Activated B cell treated with CpG ODN at 0.5 μM for 24 hours (primary cell): ENCODE measurements around the gene ATP10B. TPM values are rescaled to one million over a fixed set of nuclear protein-coding genes. Genes with fewer than 3 reads are reported as not detected.

ENCODE experiments used
- ATAC-seq: fragments of 200-7000 bp; cut with Tn5 transposase; one replicate; pipeline ENCODE4 v1.10.0; 2021; ENCODE audit warnings: low read depth, mild to moderate bottlenecking, moderate library complexity
- CTCF ChIA-PET: fragments of 350-600 bp; sonication (Branson Sonifier 250); formaldehyde crosslinking; loops from one replicate; lab custom pipeline; 2021; ENCODE audit warnings: antibody characterized with exemption; lab: Charles Lee
- POLR2A ChIA-PET: fragments of 350-600 bp; sonication (Branson Sonifier 250); formaldehyde crosslinking; loops from one replicate; lab custom pipeline; 2021; ENCODE audit warnings: antibody characterized with exemption; lab: Charles Lee
- DNase-seq: peaks from one replicate; pipeline ENCODE4 v3.0.0; 2022
- H3K27ac Mint-ChIP-seq: one replicate; pipeline ENCODE4 v1.8.0; 2020; ENCODE audit warnings: mixed read lengths
- H3K27me3 Mint-ChIP-seq: one replicate; pipeline ENCODE4 v1.8.0; 2021; ENCODE audit warnings: mixed read lengths
- H3K36me3 Mint-ChIP-seq: one replicate; pipeline ENCODE4 v1.8.0; 2021; ENCODE audit warnings: low read depth, mixed read lengths
- H3K4me1 Mint-ChIP-seq: one replicate; pipeline ENCODE4 v1.8.0; 2021; ENCODE audit warnings: mixed read lengths
- H3K4me3 Mint-ChIP-seq: one replicate; pipeline ENCODE4 v1.8.0; 2020; ENCODE audit warnings: mild to moderate bottlenecking, mixed read lengths
- H3K9me3 Mint-ChIP-seq: one replicate; pipeline ENCODE4 v1.8.0; 2020; ENCODE audit warnings: mixed read lengths
- intact Hi-C: fragments of 100-400 bp; cut with micrococcal nuclease; formaldehyde crosslinking; loops from one replicate; pipeline ENCODE4 v1.15.1; 2024
- total RNA-seq: library from RNA; stranded (reverse); gene quantifications from 2 replicates; pipeline ENCODE4 v1.2.3, GENCODE V29; 2022
- TF ChIP-seq, protein P1 (sequence below): fragments of 200-600 bp; IDR thresholded peaks from one replicate; pipeline ENCODE4 v1.8.0; 2022; ENCODE audit warnings: antibody characterized with exemption, mild to moderate bottlenecking

The ATP10B gene
- total RNA-seq, 1 donor from 2014 or later = not detected

DNA sequence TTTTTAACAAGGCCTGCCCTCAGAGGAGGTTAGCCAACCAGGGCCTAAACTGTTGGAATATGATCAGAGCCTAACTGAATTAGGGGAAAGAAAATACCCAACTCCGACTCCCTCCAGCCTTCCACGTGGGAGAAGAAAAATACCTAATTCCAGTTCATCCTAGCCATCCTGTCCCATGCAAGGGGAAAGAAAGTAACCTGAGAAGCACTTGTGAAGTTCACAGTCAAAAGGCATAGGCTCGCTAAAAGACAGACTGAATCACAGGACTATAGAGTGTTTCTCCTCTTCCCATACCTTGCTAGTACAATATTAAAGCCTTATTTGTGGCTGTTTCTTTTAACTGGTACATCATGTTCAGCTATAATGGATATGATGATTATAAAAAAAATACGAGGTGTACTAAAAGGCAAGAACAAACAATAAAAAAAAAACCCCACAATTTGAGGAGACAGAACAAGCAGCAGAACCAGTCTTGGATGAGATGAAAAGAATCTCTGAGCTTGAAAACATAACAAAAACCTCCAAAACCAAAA, 18.0 kb upstream of the ATP10B start:
- H3K9me3 Mint-ChIP-seq = peaks cover 2% of the 10 kb centered on the region
- intact Hi-C loops = no loop called here
- CTCF ChIA-PET = no interaction called here
- DNase-seq (no peak), ATAC-seq (no peak)
- H3K27me3 Mint-ChIP-seq = peaks cover 8% of the 10 kb centered on the region
- no peak overlapping the region for H3K27ac Mint-ChIP-seq
- TF ChIP-seq, protein P1, sequence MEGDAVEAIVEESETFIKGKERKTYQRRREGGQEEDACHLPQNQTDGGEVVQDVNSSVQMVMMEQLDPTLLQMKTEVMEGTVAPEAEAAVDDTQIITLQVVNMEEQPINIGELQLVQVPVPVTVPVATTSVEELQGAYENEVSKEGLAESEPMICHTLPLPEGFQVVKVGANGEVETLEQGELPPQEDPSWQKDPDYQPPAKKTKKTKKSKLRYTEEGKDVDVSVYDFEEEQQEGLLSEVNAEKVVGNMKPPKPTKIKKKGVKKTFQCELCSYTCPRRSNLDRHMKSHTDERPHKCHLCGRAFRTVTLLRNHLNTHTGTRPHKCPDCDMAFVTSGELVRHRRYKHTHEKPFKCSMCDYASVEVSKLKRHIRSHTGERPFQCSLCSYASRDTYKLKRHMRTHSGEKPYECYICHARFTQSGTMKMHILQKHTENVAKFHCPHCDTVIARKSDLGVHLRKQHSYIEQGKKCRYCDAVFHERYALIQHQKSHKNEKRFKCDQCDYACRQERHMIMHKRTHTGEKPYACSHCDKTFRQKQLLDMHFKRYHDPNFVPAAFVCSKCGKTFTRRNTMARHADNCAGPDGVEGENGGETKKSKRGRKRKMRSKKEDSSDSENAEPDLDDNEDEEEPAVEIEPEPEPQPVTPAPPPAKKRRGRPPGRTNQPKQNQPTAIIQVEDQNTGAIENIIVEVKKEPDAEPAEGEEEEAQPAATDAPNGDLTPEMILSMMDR = no peak
- POLR2A ChIA-PET = no interaction called here
- no peaks in the 10 kb centered on the region for H3K36me3 Mint-ChIP-seq
- H3K4me3 Mint-ChIP-seq = no peak overlapping the region
- no peaks in the 10 kb centered on the region for H3K4me1 Mint-ChIP-seq

DNA sequence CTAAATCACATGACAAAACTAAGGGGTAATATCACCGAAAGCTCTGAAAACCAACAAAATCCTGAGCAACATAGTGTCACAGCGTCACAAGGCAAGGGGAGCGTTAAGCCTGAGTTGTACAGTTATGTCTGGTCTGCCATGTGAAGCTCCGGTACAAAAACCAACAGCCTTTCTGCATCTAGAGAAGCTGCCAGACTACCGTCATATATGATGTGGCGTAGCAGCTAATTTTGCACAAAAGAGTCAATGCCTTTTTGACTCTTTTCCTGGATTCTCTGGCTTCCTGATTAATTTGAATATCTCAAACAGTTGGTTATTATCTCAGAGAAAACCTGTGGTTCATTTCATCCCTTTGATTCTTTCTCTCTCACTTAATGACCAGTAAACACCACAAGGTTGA, 16.0 kb upstream of the ATP10B start:
- intact Hi-C loops = no loop called here
- no peak for DNase-seq

DNA sequence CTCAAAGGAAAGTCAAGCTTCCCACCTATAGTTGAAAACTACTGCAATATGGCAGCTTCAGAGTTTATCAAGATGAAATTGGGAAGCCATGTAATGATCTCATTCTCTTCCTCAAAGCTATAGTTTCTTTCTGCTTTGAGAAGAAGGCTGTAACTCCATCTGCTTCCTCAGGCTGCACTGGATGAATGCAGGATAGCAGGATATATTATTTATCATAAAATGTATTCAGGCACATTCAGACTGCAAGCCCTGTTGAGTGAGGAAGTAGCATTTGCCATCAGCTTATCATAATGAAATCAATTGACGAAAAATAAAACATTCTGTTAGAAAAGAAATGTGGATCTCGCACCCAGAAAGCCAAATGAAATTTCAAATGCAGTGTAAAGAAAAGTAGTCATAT, 560 bp downstream of the ATP10B start:
- DNase-seq (no peak), ATAC-seq (no peak)
- intact Hi-C loops = no loop called here
- no peaks in the 10 kb centered on the region for H3K27me3 Mint-ChIP-seq
- ChIA-PET CTCF (no interaction called here), POLR2A (no interaction called here)
- H3K9me3 Mint-ChIP-seq = peaks cover 2% of the 10 kb centered on the region
- H3K4me1 Mint-ChIP-seq = no peaks in the 10 kb centered on the region
- TF ChIP-seq, protein P1 = no peak
- H3K27ac Mint-ChIP-seq = no peak overlapping the region
- no peaks in the 10 kb centered on the region for H3K36me3 Mint-ChIP-seq
- H3K4me3 Mint-ChIP-seq = no peak overlapping the region

More for the DNA sequence above, 16.0 kb upstream of the ATP10B start:
- TF ChIP-seq, protein P1 = no peak
- Mint-ChIP-seq H3K4me1 (no peaks in the 10 kb centered on the region), H3K9me3 (peaks cover 4% of the 10 kb centered on the region), H3K27me3 (peaks cover 15% of the 10 kb centered on the region), H3K4me3 (no peak overlapping the region), H3K36me3 (no peaks in the 10 kb centered on the region), H3K27ac (no peak overlapping the region)
- ATAC-seq = no peak
- CTCF ChIA-PET = no interaction called here
- POLR2A ChIA-PET = no interaction called here

DNA sequence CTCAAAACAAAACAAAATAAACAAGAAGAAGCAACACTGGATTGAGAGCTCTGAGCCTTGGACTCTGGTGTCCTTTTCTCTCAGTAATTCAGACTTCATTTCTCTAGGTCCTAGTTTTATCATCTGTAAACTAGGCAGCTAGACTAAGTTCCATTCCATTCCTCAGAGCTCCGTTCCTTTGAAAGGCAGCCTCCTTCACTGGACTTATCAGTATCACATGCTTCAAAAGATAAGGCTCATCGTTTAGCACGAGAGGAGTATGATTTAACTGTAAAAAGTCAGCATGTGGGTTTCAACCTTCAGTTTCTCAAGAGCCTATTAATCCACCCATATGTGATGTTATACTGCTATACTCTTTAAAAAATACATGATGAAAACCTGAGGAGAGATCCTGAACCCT, 1.6 kb downstream of the ATP10B start:
- H3K9me3 Mint-ChIP-seq = peaks cover 2% of the 10 kb centered on the region
- TF ChIP-seq, protein P1 = no peak

DNA sequence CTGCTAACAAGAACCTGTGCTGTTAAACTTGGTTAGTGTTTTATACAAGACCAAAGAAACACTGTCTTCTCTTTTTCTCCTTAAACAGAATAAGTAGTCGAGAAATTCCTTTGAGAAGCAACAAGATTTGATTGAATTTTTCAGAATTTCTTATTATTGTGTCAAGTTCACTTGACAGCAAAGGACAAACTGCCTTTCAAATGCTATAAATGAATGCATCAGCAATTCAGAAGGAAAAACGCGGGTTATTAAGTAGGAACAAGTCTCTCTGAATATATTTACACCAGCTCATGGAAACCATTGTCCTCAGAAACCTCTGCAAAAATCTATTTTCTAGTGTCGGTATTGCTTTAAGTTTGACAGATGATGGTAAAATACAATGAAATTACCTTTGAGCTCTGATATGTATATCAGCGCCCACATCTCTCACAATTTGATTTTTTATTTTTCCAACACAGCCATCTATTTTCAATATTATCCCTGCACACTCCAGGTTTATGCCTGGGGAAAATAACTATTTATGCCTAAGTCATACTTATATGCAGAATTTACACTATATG, 4.4 kb downstream of the ATP10B start:
- TF ChIP-seq, protein P1 = no peak
- no peak overlapping the region for H3K4me3 Mint-ChIP-seq
- no peaks in the 10 kb centered on the region for H3K9me3 Mint-ChIP-seq
- no peak overlapping the region for H3K27ac Mint-ChIP-seq
- H3K27me3 Mint-ChIP-seq = no peaks in the 10 kb centered on the region
- intact Hi-C loops = no loop called here
- no peak for ATAC-seq
- no peak for DNase-seq
- no peaks in the 10 kb centered on the region for H3K36me3 Mint-ChIP-seq
- CTCF ChIA-PET = no interaction called here
- H3K4me1 Mint-ChIP-seq = peaks cover 15% of the 10 kb centered on the region
- POLR2A ChIA-PET = no interaction called here

More for the DNA sequence above, 1.6 kb downstream of the ATP10B start:
- ChIA-PET CTCF (no interaction called here), POLR2A (no interaction called here)
- intact Hi-C loops = no loop called here
- Mint-ChIP-seq H3K4me3 (no peak overlapping the region), H3K4me1 (no peaks in the 10 kb centered on the region), H3K36me3 (no peaks in the 10 kb centered on the region), H3K27me3 (no peaks in the 10 kb centered on the region), H3K27ac (no peak overlapping the region)
- ATAC-seq = no peak
- DNase-seq = no peak
